Measurements from ENCODE around the gene CITED4. TPM values are rescaled to one million over a fixed set of nuclear protein-coding genes. Genes with fewer than 3 reads are reported as not detected.
A peak's percentile ranks its signal among the peaks of the same experiment; 100 is the strongest.

The CITED4 gene
- total RNA-seq, 1 donor from 2014 or later, result 101 TPM

- peaks cover 31% of the 10 kb centered on the region for H3K27me3 Mint-ChIP-seq
- H3K4me1 Mint-ChIP-seq (ENCODE audit: unreplicated experiment), result no peaks in the 10 kb centered on the region
- TF ChIP-seq CTCF (conservative IDR thresholded peaks at IDR 0.05), result no peak
- H3K27ac Mint-ChIP-seq, result no peak overlapping the region
- DNase-seq (ENCODE audit: extremely low spot score, unreplicated experiment), result no peak
- H3K36me3 Mint-ChIP-seq, result no peaks in the 10 kb centered on the region
- no peaks in the 10 kb centered on the region for H3K9me3 Mint-ChIP-seq
- peak overlapping the region; percentile 52 for H3K4me3 Mint-ChIP-seq
Observed at GRCh38 chr1:40819101-40819500, 43.1 kb downstream of the CITED4 start.

DNA sequence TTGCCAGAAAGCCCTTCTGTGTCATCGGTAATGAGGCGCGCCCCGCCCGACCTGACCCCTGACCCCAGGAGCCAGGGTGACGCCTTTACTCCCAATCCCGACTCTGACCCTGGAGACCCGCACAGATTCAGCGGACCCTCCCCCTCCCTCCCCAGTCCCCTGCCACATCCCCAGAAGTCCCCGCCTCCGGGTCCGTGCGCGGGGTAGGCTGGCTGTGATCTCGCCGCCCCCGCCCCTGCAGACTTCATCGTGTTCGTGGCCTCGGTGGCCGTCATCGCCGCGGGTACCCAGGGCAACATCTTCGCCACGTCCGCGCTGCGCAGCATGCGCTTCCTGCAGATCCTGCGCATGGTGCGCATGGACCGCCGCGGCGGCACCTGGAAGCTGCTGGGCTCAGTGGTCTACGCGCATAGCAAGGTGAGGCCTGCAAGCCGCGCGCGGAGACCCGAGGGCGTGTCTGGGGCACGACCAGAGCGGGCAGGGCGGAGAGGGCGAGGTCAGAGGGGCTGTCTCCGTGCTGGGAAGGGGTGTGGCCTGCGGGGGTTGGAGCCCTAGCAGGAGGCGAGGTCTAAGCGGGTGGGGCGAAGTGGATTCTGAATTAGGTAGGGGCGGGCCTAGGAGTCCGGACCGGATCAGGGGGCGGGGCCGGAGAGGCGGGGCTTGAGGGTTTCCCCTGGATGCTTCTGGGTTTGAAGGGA, 43.8 kb downstream of the CITED4 start:
- Mint-ChIP-seq H3K27me3 (peaks cover 31% of the 10 kb centered on the region), H3K9me3 (no peaks in the 10 kb centered on the region), H3K27ac (no peak overlapping the region), H3K4me3 (peak overlapping the region; percentile 70), H3K36me3 (no peaks in the 10 kb centered on the region), H3K4me1 (ENCODE audit: unreplicated experiment) (no peaks in the 10 kb centered on the region)
- no peak for DNase-seq (ENCODE audit: extremely low spot score, unreplicated experiment)
- no peak for TF ChIP-seq CTCF (conservative IDR thresholded peaks at IDR 0.05)

DNA sequence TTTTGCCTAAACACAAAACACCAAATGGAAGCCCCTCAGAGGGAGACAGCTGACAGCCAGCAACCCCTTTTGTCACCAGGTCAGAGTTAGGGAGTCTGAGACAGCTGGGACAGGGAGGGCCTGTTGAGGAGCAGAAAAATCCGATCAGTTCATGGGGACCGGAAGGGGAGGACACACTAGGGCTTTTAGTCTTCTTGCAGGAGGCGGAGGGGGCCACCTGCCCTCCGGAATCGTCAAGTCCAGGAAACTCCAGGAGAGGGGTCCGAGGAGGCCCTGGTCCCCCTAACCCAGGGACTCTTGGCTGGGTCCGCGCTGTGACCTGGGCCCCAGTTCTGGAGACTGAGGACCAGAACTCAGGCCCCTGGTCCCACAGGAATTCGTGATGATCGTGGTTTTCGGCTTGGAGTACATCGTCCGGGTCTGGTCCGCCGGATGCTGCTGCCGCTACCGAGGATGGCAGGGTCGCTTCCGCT, 44.3 kb downstream of the CITED4 start:
- Mint-ChIP-seq H3K27me3 (peaks cover 37% of the 10 kb centered on the region), H3K4me1 (ENCODE audit: unreplicated experiment) (no peaks in the 10 kb centered on the region)

DNA sequence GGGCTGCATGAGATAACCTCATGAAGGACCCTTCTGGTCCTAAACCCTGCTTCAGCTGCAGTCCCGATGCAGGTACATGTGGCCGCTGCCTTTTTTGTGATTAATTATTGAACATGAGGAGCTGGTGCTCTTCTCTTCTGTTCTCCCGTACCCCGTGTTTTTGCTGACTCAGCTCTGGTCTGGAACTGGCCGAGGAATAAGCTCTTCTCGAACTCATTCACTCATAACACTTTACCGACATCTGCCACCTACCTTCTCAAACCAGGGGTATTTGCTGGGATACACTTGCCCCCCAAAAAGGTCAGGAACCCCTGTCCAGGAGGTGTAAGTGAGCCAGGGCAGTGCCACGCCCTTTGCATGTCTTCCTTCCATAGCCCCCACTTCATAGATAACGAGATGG, 46.7 kb downstream of the CITED4 start:
- DNase-seq (ENCODE audit: extremely low spot score, unreplicated experiment), result no peak
- H3K9me3 Mint-ChIP-seq, result no peaks in the 10 kb centered on the region
- no peak for TF ChIP-seq CTCF (conservative IDR thresholded peaks at IDR 0.05)
- H3K27me3 Mint-ChIP-seq, result peaks cover 42% of the 10 kb centered on the region
- H3K4me3 Mint-ChIP-seq, result no peak overlapping the region
- no peaks in the 10 kb centered on the region for H3K4me1 Mint-ChIP-seq (ENCODE audit: unreplicated experiment)
- no peaks in the 10 kb centered on the region for H3K36me3 Mint-ChIP-seq
- H3K27ac Mint-ChIP-seq, result no peak overlapping the region

More for the DNA sequence above, 44.3 kb downstream of the CITED4 start:
- Mint-ChIP-seq H3K27ac (no peak overlapping the region), H3K36me3 (no peaks in the 10 kb centered on the region), H3K4me3 (peak overlapping the region; percentile 70), H3K9me3 (no peaks in the 10 kb centered on the region)
- no peak for DNase-seq (ENCODE audit: extremely low spot score, unreplicated experiment)
- no peak for TF ChIP-seq CTCF (conservative IDR thresholded peaks at IDR 0.05)

Other genes with a start within 250 kb of the CITED4 start
- 2.0 and 4.2 TPM in 2 replicates for gene RIMS3, start 196.7 kb downstream of the CITED4 start, total RNA-seq (ENCODE audit: low replicate concordance)
- 70.0 and 71.3 TPM in 2 replicates for gene NFYC, start 170.7 kb downstream of the CITED4 start, total RNA-seq (ENCODE audit: low replicate concordance)
- gene KCNQ4, start 78.6 kb downstream of the CITED4 start, total RNA-seq (ENCODE audit: low replicate concordance), result 0.85 and 1.1 TPM in 2 replicates
- 34.3 and 60.5 TPM in 2 replicates for gene CTPS1, start 117.3 kb upstream of the CITED4 start, total RNA-seq (ENCODE audit: low replicate concordance)
- 0.14 and 0.60 TPM in 2 replicates for gene SLFNL1, start 159.4 kb upstream of the CITED4 start, total RNA-seq (ENCODE audit: low replicate concordance)